D721Med (cell line): ENCODE measurements around the gene SIM1.

Source experiments
- DNase-seq: peaks from one replicate; pipeline ENCODE4 v3.0.0; 2011; ENCODE audit warnings: low spot score; ENCODE audit not compliant: insufficient read length
- FAIRE-seq: peaks from 2 replicates; lab custom pipeline; 2011; peaks lifted over from hg19 to GRCh38; lab: Jason Lieb, UNC
- TF ChIP-seq, protein P1 (sequence below): IDR thresholded peaks from 2 replicates; pipeline ENCODE4 v1.5.1; 2012; ENCODE audit warnings: mild to moderate bottlenecking, control low read depth; ENCODE audit not compliant: insufficient read depth; ENCODE audit errors: missing control alignments

The SIM1 gene

DNA sequence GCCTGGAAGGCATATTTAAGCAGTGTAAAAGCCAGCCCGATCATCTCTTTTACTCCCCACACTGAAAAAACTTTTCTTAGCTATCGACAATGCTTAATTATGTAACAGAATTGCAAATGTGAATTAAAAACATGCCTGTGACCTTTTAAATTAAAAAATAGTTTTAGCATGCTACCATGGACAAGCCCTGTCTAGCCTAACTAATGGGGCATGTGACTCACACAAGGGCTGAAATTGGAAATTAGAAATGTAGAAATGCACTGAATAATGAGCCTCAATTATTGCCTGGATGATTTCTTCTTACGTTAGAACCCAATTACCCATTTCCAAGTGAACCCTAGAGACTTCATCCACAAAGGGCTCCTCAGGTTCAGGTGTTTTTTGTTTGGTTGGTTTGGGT is 82.7 kb downstream of the SIM1 start:
- DNase-seq (no peak), FAIRE-seq (no peak)
- TF ChIP-seq, protein P1, sequence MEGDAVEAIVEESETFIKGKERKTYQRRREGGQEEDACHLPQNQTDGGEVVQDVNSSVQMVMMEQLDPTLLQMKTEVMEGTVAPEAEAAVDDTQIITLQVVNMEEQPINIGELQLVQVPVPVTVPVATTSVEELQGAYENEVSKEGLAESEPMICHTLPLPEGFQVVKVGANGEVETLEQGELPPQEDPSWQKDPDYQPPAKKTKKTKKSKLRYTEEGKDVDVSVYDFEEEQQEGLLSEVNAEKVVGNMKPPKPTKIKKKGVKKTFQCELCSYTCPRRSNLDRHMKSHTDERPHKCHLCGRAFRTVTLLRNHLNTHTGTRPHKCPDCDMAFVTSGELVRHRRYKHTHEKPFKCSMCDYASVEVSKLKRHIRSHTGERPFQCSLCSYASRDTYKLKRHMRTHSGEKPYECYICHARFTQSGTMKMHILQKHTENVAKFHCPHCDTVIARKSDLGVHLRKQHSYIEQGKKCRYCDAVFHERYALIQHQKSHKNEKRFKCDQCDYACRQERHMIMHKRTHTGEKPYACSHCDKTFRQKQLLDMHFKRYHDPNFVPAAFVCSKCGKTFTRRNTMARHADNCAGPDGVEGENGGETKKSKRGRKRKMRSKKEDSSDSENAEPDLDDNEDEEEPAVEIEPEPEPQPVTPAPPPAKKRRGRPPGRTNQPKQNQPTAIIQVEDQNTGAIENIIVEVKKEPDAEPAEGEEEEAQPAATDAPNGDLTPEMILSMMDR: no peak

- DNase-seq: no peak
- TF ChIP-seq, protein P1: no peak
- no peak for FAIRE-seq
These were observed 83.6 kb downstream of the SIM1 start for GRCh38 chr6:100381111-100381510.

DNA sequence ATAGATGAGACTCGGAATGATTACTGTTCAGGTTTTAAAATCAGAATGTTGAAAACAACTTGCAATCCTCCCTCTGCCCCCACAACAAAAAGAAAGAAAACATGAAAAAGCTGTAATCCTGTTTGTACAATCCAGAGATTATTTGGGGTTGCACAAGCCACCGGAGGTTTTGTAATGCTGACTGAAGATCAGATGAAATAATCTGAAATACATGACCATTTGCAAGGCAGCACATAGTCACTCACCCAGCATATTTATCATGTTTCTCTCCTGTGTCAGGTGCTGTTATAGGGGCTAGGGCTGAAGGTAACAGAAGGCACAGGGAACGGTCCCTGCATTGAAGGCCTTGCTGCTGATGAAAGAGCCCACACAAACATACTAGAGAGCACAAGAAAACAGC is 85.3 kb downstream of the SIM1 start:
- FAIRE-seq (no peak), DNase-seq (no peak)
- TF ChIP-seq, protein P1: no peak

- TF ChIP-seq, protein P1: no peak
- FAIRE-seq: peak; percentile 60
- DNase-seq: no peak
These were observed 86.1 kb downstream of the SIM1 start for GRCh38 chr6:100378576-100378975.

DNA sequence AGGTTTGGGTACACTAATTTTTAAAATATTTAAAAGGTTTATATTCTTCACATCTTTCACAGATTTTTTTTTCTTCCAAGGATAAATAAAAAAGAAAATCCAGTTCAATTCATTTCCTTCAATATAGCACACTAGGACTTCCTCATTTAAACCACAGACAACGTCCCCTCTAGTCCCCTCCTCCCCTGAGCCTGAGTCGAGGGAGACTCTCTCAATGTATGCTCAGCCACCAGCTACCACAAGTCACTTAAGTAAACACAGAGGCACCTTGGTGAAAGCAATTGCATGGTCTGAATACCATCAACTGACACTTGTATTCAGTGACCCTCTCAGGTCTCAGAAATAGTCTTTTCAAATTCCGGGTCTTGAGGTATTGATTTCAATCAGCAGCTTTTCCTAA is 88.6 kb downstream of the SIM1 start:
- TF ChIP-seq, protein P1: no peak
- FAIRE-seq (no peak), DNase-seq (no peak)

DNA sequence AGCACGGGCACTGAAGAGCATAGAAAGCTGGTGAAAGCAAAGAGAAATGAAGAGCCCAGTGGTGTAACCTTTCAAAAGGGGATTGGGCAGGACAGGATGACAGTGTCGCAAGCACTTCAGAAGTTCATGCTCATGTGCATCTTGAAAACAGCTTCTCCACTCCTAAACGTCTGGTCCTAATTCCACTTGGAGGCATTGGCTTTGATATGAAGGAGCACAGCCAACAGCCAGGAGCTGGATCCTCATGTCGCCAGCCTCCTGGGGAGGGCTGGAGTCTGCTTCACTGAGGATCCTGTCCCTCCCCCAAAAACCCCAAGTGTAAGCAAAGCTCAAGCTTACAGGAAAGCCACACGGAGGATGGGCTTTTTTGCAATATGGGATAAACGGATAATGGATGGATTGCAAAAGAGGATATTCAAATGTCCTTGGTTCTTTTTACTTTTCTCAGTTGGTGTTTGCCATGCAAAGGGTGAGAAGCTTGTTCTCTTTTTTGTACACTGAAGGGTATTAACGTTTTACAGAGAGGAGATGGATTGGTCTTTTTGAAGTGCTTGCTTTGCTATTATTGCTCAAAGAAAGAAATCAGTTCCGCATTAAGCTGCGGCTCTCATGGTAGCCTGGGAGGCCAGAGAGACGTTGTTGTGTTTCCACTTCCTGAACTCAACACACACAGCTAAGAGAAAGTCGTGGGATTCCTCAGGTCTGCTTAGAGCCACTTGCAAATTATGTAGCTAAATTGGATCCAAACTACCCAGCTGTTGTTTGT is 92.2 kb downstream of the SIM1 start:
- TF ChIP-seq, protein P1: no peak
- FAIRE-seq (no peak), DNase-seq (no peak)

DNA sequence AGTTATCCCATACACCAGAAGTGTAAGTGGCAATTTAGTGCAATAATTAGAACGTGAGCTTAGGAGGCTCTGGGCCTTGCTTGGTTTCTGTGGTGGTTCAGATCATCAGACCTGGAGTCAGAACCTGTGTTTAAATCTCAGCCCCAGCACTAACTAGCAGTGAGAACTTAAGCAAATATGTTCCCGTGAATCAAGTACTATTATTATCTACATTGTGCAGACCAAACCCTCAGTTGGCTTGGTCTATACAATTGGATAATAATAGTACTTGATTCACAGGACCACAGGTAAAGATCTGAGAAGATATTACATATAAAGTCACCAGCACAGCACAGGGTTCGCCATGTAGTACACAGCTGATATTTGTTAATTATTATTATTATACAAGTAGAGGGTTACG is 93.1 kb downstream of the SIM1 start:
- FAIRE-seq (no peak), DNase-seq (no peak)

More for the DNA sequence above, 93.1 kb downstream of the SIM1 start:
- TF ChIP-seq, protein P1: no peak
